Transverse colon (tissue), 4 donors: ENCODE data around the gene ATG2B.

Experiments
- EP300 ChIP-seq: sonication (generic); formaldehyde crosslinking; IDR thresholded peaks from one replicate; pipeline ENCODE4 v1.6.1; 2017; ENCODE audit warnings: antibody characterized with exemption, low read depth
- POLR2A ChIP-seq: fragments of 450-650 bp; IDR thresholded peaks from one replicate; pipeline ENCODE4 v1.6.1; 2016; ENCODE audit warnings: antibody characterized with exemption, mild to moderate bottlenecking, moderate library complexity
- POLR2AphosphoS5 ChIP-seq, 3 donors: sonication (generic); formaldehyde crosslinking; IDR thresholded peaks; one replicate each; pipeline ENCODE4 v1.6.1; 2016; ENCODE audit warnings: antibody characterized with exemption in 3 of 3
- TF ChIP-seq, protein P1 (sequence below), 5 experiments: fragments of 200-600 bp in 3 of 5; fragments of 450-650 bp in 2 of 5; sonication (generic) in 3 of 5; IDR thresholded peaks; 1 replicate in 2 of 5; 2 replicates in 3 of 5; pipeline ENCODE4 v1.5.1; 2016 to 2017; ENCODE audit warnings: antibody characterized with exemption in 5 of 5, inconsistent platforms in 3 of 5, mild to moderate bottlenecking in 2 of 5, moderate library complexity in 1 of 5

DNA sequence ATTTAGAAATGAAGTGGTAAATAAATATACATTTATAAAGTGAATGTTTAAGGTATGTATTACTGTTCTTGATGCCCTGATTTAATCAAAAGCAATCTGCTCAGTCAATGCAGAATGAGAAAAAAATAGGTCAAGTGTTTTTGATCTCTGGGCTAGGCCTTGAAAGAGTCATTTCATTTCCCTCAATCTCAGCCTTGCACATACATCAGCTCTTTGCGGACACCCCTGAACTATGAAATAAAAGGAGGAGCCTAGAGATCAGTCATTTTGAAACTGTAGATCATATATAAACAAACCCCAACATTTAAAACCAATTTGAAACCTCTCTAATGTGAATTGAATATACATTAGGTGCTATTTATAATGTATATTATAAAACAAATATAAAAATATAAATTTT, 42.5 kb downstream of the ATG2B start:
- TF ChIP-seq, protein P1, sequence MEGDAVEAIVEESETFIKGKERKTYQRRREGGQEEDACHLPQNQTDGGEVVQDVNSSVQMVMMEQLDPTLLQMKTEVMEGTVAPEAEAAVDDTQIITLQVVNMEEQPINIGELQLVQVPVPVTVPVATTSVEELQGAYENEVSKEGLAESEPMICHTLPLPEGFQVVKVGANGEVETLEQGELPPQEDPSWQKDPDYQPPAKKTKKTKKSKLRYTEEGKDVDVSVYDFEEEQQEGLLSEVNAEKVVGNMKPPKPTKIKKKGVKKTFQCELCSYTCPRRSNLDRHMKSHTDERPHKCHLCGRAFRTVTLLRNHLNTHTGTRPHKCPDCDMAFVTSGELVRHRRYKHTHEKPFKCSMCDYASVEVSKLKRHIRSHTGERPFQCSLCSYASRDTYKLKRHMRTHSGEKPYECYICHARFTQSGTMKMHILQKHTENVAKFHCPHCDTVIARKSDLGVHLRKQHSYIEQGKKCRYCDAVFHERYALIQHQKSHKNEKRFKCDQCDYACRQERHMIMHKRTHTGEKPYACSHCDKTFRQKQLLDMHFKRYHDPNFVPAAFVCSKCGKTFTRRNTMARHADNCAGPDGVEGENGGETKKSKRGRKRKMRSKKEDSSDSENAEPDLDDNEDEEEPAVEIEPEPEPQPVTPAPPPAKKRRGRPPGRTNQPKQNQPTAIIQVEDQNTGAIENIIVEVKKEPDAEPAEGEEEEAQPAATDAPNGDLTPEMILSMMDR (IDR thresholded peaks at IDR 0.05) = no peak
- TF ChIP-seq POLR2AphosphoS5 (IDR thresholded peaks at IDR 0.05) (no peak), POLR2A (no peak), EP300 (no peak)
